Liver (tissue), 9 donors: ENCODE measurements around the gene STUM. TPM values are rescaled to one million over a fixed set of nuclear protein-coding genes. Genes with fewer than 3 reads are reported as not detected.
A peak's percentile ranks its signal among the peaks of the same experiment; 100 is the strongest.

Experiments used
- DNase-seq: peaks from one replicate; pipeline ENCODE4 v3.0.0-alpha.2; 2017; ENCODE audit warnings: low spot score
- H3K27ac ChIP-seq, 2 donors: one replicate each; pipeline ENCODE4 v1.7.0; 2013; ENCODE audit warnings: inconsistent platforms in 2 of 2, low read length in 2 of 2, control low read depth in 1 of 2, low read depth in 1 of 2, mild to moderate bottlenecking in 1 of 2
- H3K27me3 ChIP-seq, 4 donors: one replicate each; pipeline versions ENCODE4 v1.6.1 to v1.7.0; 2013; ENCODE audit warnings: low read length in 3 of 4, inconsistent platforms in 1 of 4, mild to moderate bottlenecking in 1 of 4, moderate library complexity in 1 of 4; ENCODE audit not compliant: control insufficient read depth in 4 of 4, insufficient read depth in 4 of 4
- H3K36me3 ChIP-seq, 4 donors: one replicate each; pipeline versions ENCODE4 v1.6.1 to v1.7.0; 2013; ENCODE audit warnings: low read length in 3 of 4, mild to moderate bottlenecking in 3 of 4, low read depth in 1 of 4, moderate library complexity in 1 of 4; ENCODE audit not compliant: control insufficient read depth in 4 of 4, insufficient read depth in 3 of 4
- H3K4me1 ChIP-seq, 4 donors: one replicate each; pipeline versions ENCODE4 v1.6.1 to v1.7.0; 2013; ENCODE audit warnings: low read length in 3 of 4, mild to moderate bottlenecking in 3 of 4, moderate library complexity in 1 of 4; ENCODE audit not compliant: control insufficient read depth in 4 of 4, insufficient read depth in 4 of 4
- H3K4me3 ChIP-seq, 3 donors: one replicate each; pipeline versions ENCODE4 v1.6.1 to v1.7.0; 2013; ENCODE audit warnings: low read length in 3 of 3, control low read depth in 1 of 3, low read depth in 1 of 3, mild to moderate bottlenecking in 1 of 3
- H3K9ac ChIP-seq, 2 donors: one replicate each; pipeline ENCODE4 v1.7.0; 2013; ENCODE audit warnings: low read length in 2 of 2, mild to moderate bottlenecking in 2 of 2, moderate library complexity in 2 of 2, control low read depth in 1 of 2, low read depth in 1 of 2
- H3K9me3 ChIP-seq, 4 donors: one replicate each; pipeline versions ENCODE4 v1.6.1 to v1.7.0; 2013; ENCODE audit warnings: low read length in 3 of 4; ENCODE audit not compliant: control insufficient read depth in 4 of 4
- CTCF ChIP-seq: fragments of 150-350 bp; IDR thresholded peaks from 2 replicates; pipeline ENCODE4 v1.5.1; 2017; ENCODE audit warnings: improper control_type of control experiment, low read depth, low read length; ENCODE audit not compliant: missing input control
- EGR1 ChIP-seq, 2 donors: IDR thresholded peaks; 2 replicates each; pipeline ENCODE4 v1.6.1; 2016 to 2018; ENCODE audit warnings: antibody characterized with exemption in 2 of 2, low read depth in 2 of 2
- FOXA1 ChIP-seq: IDR thresholded peaks from 2 replicates; pipeline ENCODE4 v1.6.1; 2016; ENCODE audit warnings: antibody characterized with exemption
- FOXA2 ChIP-seq: IDR thresholded peaks from 2 replicates; pipeline ENCODE4 v1.6.1; 2016; ENCODE audit warnings: antibody characterized with exemption
- GABPA ChIP-seq, 2 donors: IDR thresholded peaks in 1 of 2; conservative IDR thresholded peaks in 1 of 2; 2 replicates each; pipeline ENCODE4 v1.6.1; 2016; ENCODE audit warnings: antibody characterized with exemption in 2 of 2, mild to moderate bottlenecking in 1 of 2, moderate library complexity in 1 of 2
- HNF4A ChIP-seq, 2 donors: conservative IDR thresholded peaks; 2 replicates each; pipeline ENCODE4 v1.6.1; 2016; ENCODE audit warnings: antibody characterized with exemption in 2 of 2, mild to moderate bottlenecking in 2 of 2
- HNF4G ChIP-seq: IDR thresholded peaks from 2 replicates; pipeline ENCODE4 v1.6.1; 2016; ENCODE audit warnings: antibody characterized with exemption
- MAX ChIP-seq: IDR thresholded peaks from 2 replicates; pipeline ENCODE4 v1.6.1; 2016; ENCODE audit warnings: antibody characterized with exemption
- NR2F2 ChIP-seq: IDR thresholded peaks from 2 replicates; pipeline ENCODE4 v1.6.1; 2016; ENCODE audit warnings: antibody characterized with exemption
- RAD21 ChIP-seq, 2 donors: IDR thresholded peaks; 2 replicates each; pipeline ENCODE4 v1.6.1; 2016; ENCODE audit warnings: antibody characterized with exemption in 2 of 2, mild to moderate bottlenecking in 2 of 2
- REST ChIP-seq: IDR thresholded peaks from 2 replicates; pipeline ENCODE4 v1.6.1; 2016; ENCODE audit warnings: antibody characterized with exemption, mild to moderate bottlenecking
- RXRA ChIP-seq, 2 donors: IDR thresholded peaks; 2 replicates each; pipeline ENCODE4 v1.6.1; 2017 to 2018; ENCODE audit warnings: antibody characterized with exemption in 2 of 2, mild to moderate bottlenecking in 1 of 2
- SP1 ChIP-seq: IDR thresholded peaks from 2 replicates; pipeline ENCODE4 v1.6.1; 2018; ENCODE audit warnings: antibody characterized with exemption, mild to moderate bottlenecking
- TAF1 ChIP-seq: conservative IDR thresholded peaks from 2 replicates; pipeline ENCODE4 v1.6.1; 2016; ENCODE audit warnings: antibody characterized with exemption, mild to moderate bottlenecking
- YY1 ChIP-seq: IDR thresholded peaks from 2 replicates; pipeline ENCODE4 v1.6.1; 2016; ENCODE audit warnings: antibody characterized with exemption, mild to moderate bottlenecking
- WGBS: extraction: QIAGEN DNeasy Blood & Tissue Kit; methylation state at CpG from one replicate; pipeline ENCODE4 v1.1.7; 2013; 5-methylcytosine and 5-hydroxymethylcytosine counted together
- polyA plus RNA-seq, 2 donors: library from polyadenylated mRNA; stranded (reverse) in 1 of 2; unstranded in 1 of 2; fragments of 200-250 nt in 1 of 2; fragments of >200 nt in 1 of 2; fragmentation: Nextera tagmentation in 1 of 2; extraction: Ambion mirVana in 1 of 2; gene quantifications; one replicate each; pipeline versions ENCODE4 v1.2.1 to v1.2.3, GENCODE V29; 2013 to 2015
- total RNA-seq, 2 donors: library from RNA; depleted of rRNA; stranded (reverse); fragments of >200 nt; gene quantifications; one replicate each; pipeline ENCODE4 v1.2.3, GENCODE V29; 2014
- TF ChIP-seq, protein P1 (sequence below): IDR thresholded peaks from 2 replicates; pipeline ENCODE4 v1.6.1; 2016; ENCODE audit warnings: antibody characterized with exemption
- TF ChIP-seq, protein P2 (sequence below): IDR thresholded peaks from 2 replicates; pipeline ENCODE4 v1.6.1; 2016; ENCODE audit warnings: antibody characterized with exemption
- donor health status: healthy.
- donor health status: healthy.
- donor health status: healthy.
- donor health status: healthy.
- donor health status: healthy.

STUM gene
- total and polyA plus RNA-seq, 4 donors, result 0.03 to 0.14 (median 0.07) TPM

- Histone ChIP-seq H3K9ac (no peak overlapping the region), H3K9me3 (no peaks in the 10 kb centered on the region), H3K27me3 (no peaks in the 10 kb centered on the region), H3K4me3 (no peak overlapping the region), H3K4me1 (peaks cover 0 to 20% (median 2%) of the 10 kb centered on the region in 4 donors), H3K36me3 (no peaks in the 10 kb centered on the region), H3K27ac (peak overlapping the region in 1 of 2 donors; percentile 25)
- 63% methylated on average over 8 of the region's 8 CpGs for WGBS
- TF ChIP-seq GABPA (IDR thresholded peaks at IDR 0.05 in 1 of 2, conservative IDR thresholded peaks at IDR 0.05 in 1 of 2), result no peak
- no peak for TF ChIP-seq RAD21 (IDR thresholded peaks at IDR 0.05)
- no peak for TF ChIP-seq EGR1 (IDR thresholded peaks at IDR 0.05; ENCODE audit: low read depth in 2 of 2)
- TF ChIP-seq FOXA2, result no peak
- TF ChIP-seq, protein P1, sequence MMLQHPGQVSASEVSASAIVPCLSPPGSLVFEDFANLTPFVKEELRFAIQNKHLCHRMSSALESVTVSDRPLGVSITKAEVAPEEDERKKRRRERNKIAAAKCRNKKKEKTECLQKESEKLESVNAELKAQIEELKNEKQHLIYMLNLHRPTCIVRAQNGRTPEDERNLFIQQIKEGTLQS, result no peak
- TF ChIP-seq HNF4A (conservative IDR thresholded peaks at IDR 0.05), result no peak
- no peak for TF ChIP-seq MAX
- no peak for TF ChIP-seq RXRA (IDR thresholded peaks at IDR 0.05)
- TF ChIP-seq NR2F2, result no peak
- TF ChIP-seq, protein P2, sequence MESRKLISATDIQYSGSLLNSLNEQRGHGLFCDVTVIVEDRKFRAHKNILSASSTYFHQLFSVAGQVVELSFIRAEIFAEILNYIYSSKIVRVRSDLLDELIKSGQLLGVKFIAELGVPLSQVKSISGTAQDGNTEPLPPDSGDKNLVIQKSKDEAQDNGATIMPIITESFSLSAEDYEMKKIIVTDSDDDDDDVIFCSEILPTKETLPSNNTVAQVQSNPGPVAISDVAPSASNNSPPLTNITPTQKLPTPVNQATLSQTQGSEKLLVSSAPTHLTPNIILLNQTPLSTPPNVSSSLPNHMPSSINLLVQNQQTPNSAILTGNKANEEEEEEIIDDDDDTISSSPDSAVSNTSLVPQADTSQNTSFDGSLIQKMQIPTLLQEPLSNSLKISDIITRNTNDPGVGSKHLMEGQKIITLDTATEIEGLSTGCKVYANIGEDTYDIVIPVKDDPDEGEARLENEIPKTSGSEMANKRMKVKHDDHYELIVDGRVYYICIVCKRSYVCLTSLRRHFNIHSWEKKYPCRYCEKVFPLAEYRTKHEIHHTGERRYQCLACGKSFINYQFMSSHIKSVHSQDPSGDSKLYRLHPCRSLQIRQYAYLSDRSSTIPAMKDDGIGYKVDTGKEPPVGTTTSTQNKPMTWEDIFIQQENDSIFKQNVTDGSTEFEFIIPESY, result no peak
- no peak for TF ChIP-seq REST
- TF ChIP-seq FOXA1, result no peak
- TF ChIP-seq SP1, result no peak
- TF ChIP-seq CTCF, result no peak
- no peak for TF ChIP-seq YY1
- no peak for TF ChIP-seq TAF1
- TF ChIP-seq HNF4G, result no peak
- no peak for DNase-seq
These were observed 106.1 kb downstream of the STUM start for GRCh38 chr1:226654668-226655055.
